Astrocyte (in vitro differentiated cells and primary cell): Measurements from ENCODE around the gene ZNF622. TPM values are rescaled to one million over a fixed set of nuclear protein-coding genes. Genes with fewer than 3 reads are reported as not detected.

Source experiments
- DNase-seq: peaks from one replicate; pipeline ENCODE4 v3.0.0-alpha.2; 2010; ENCODE audit warnings: low read depth
- FAIRE-seq: peaks from 2 replicates; lab custom pipeline; 2011; peaks lifted over from hg19 to GRCh38; lab: Jason Lieb, UNC
- H2AFZ ChIP-seq: 2 replicates; pipeline ENCODE4 v1.6.0; 2012; ENCODE audit warnings: low read depth, low read length, inconsistent platforms
- H3K27ac ChIP-seq: 2 replicates; pipeline ENCODE4 v1.5.1; 2011; ENCODE audit warnings: low read depth, low read length, inconsistent platforms
- H3K27me3 ChIP-seq: 2 replicates; pipeline ENCODE4 v1.6.0; 2011; ENCODE audit warnings: low read length, inconsistent platforms; ENCODE audit not compliant: insufficient read depth
- H3K36me3 ChIP-seq: 2 replicates; pipeline ENCODE4 v1.5.1; 2011; ENCODE audit warnings: low read length, inconsistent platforms; ENCODE audit not compliant: insufficient read depth
- H3K4me1 ChIP-seq: 2 replicates; pipeline ENCODE4 v1.5.1; 2011; ENCODE audit warnings: low read length, inconsistent platforms; ENCODE audit not compliant: insufficient read depth
- H3K4me2 ChIP-seq: 2 replicates; pipeline ENCODE4 v1.6.0; 2012; ENCODE audit warnings: low read length, inconsistent platforms
- H3K4me3 ChIP-seq: 2 replicates; pipeline ENCODE4 v1.5.1; 2011; ENCODE audit warnings: low read depth, mild to moderate bottlenecking, low read length, inconsistent platforms; ENCODE audit not compliant: insufficient read depth
- H3K79me2 ChIP-seq: 2 replicates; pipeline ENCODE4 v1.6.0; 2012; ENCODE audit warnings: mild to moderate bottlenecking, low read length, inconsistent platforms; ENCODE audit not compliant: insufficient read depth
- H3K9ac ChIP-seq: 2 replicates; pipeline ENCODE4 v1.6.0; 2012; ENCODE audit warnings: mild to moderate bottlenecking, low read length, inconsistent platforms
- H3K9me3 ChIP-seq: 2 replicates; pipeline ENCODE4 v1.5.1; 2012; ENCODE audit warnings: low read depth, mild to moderate bottlenecking, low read length, inconsistent platforms; ENCODE audit not compliant: insufficient read depth
- H4K20me1 ChIP-seq: 2 replicates; pipeline ENCODE4 v1.6.0; 2012; ENCODE audit warnings: low read length, inconsistent platforms; ENCODE audit not compliant: insufficient read depth
- H3K27ac Mint-ChIP-seq: one replicate; pipeline ENCODE4 v1.8.0; 2021; ENCODE audit warnings: mild to moderate bottlenecking, mixed read lengths; ENCODE audit not compliant: unreplicated experiment
- H3K27me3 Mint-ChIP-seq: one replicate; pipeline ENCODE4 v1.8.0; 2021; ENCODE audit warnings: low read depth, mixed read lengths; ENCODE audit not compliant: unreplicated experiment
- H3K36me3 Mint-ChIP-seq: one replicate; pipeline ENCODE4 v1.8.0; 2021; ENCODE audit warnings: low read depth, mixed read lengths; ENCODE audit not compliant: unreplicated experiment
- H3K4me1 Mint-ChIP-seq: one replicate; pipeline ENCODE4 v1.8.0; 2021; ENCODE audit warnings: low read depth, mixed read lengths; ENCODE audit not compliant: unreplicated experiment
- H3K4me3 Mint-ChIP-seq: one replicate; pipeline ENCODE4 v1.8.0; 2021; ENCODE audit warnings: mild to moderate bottlenecking, moderate library complexity, mixed read lengths; ENCODE audit not compliant: unreplicated experiment
- H3K9me3 Mint-ChIP-seq: one replicate; pipeline ENCODE4 v1.8.0; 2021; ENCODE audit warnings: mild to moderate bottlenecking, mixed read lengths; ENCODE audit not compliant: unreplicated experiment
- EZH2 ChIP-seq: IDR thresholded peaks from 2 replicates; pipeline ENCODE4 v1.6.1; 2012; ENCODE audit warnings: mild to moderate bottlenecking, low read length, inconsistent platforms; ENCODE audit not compliant: insufficient read depth
- total RNA-seq: library from RNA; stranded (reverse); gene quantifications from 2 replicates; pipeline ENCODE4 v1.2.1, GENCODE V29; 2021
- TF ChIP-seq, protein P1 (sequence below): IDR thresholded peaks from 2 replicates; pipeline ENCODE4 v1.5.1; 2011; ENCODE audit warnings: low read depth, mild to moderate bottlenecking, inconsistent platforms, low read length, moderate library complexity; ENCODE audit not compliant: insufficient read depth

The ZNF622 gene
- total RNA-seq, 1 donor from 2014 or later = 56.4 TPM

DNA sequence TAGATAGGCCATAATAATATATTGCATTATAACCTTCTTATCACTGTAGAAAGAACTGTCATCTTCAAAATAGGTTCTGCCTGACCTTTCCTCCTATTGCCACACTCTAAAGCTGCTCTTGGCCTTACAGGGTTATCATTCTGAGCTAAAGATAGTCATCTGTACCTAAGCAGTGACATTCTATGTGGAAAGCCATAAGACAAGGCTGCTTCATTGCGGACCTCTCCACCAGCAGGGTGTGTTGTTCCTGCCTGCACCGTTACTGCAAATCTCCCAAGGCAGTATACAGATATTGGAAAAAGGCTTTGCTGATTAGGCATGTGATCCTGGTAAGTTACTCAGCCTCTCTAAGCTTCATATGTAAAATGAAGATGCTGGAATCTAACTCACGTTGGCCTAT, 8.1 kb downstream of the ZNF622 start:
- H4K20me1 ChIP-seq = peaks cover 60% of the 10 kb centered on the region
- peak overlapping the region; percentile 7 for H3K9ac ChIP-seq
- no peaks in the 10 kb centered on the region for H3K27me3 Mint-ChIP-seq
- peaks cover 63% of the 10 kb centered on the region for H3K79me2 ChIP-seq
- H3K4me1 ChIP-seq = peaks cover 43% of the 10 kb centered on the region
- H3K27ac Mint-ChIP-seq = no peak overlapping the region
- H3K4me3 Mint-ChIP-seq = no peak overlapping the region
- no peak overlapping the region for H2AFZ ChIP-seq
- peak overlapping the region; percentile 30 for H3K4me2 ChIP-seq
- peaks cover 9% of the 10 kb centered on the region for H3K36me3 Mint-ChIP-seq
- TF ChIP-seq, protein P1, sequence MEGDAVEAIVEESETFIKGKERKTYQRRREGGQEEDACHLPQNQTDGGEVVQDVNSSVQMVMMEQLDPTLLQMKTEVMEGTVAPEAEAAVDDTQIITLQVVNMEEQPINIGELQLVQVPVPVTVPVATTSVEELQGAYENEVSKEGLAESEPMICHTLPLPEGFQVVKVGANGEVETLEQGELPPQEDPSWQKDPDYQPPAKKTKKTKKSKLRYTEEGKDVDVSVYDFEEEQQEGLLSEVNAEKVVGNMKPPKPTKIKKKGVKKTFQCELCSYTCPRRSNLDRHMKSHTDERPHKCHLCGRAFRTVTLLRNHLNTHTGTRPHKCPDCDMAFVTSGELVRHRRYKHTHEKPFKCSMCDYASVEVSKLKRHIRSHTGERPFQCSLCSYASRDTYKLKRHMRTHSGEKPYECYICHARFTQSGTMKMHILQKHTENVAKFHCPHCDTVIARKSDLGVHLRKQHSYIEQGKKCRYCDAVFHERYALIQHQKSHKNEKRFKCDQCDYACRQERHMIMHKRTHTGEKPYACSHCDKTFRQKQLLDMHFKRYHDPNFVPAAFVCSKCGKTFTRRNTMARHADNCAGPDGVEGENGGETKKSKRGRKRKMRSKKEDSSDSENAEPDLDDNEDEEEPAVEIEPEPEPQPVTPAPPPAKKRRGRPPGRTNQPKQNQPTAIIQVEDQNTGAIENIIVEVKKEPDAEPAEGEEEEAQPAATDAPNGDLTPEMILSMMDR = no peak
- TF ChIP-seq EZH2 = no peak
- peaks cover 51% of the 10 kb centered on the region for H3K36me3 ChIP-seq
- peaks cover 53% of the 10 kb centered on the region for H3K4me1 Mint-ChIP-seq
- H3K27ac ChIP-seq = peak overlapping the region; percentile 36
- no peak overlapping the region for H3K4me3 ChIP-seq
- no peaks in the 10 kb centered on the region for H3K9me3 Mint-ChIP-seq
- H3K27me3 ChIP-seq = no peaks in the 10 kb centered on the region
- no peak for FAIRE-seq
- no peaks in the 10 kb centered on the region for H3K9me3 ChIP-seq
- no peak for DNase-seq

DNA sequence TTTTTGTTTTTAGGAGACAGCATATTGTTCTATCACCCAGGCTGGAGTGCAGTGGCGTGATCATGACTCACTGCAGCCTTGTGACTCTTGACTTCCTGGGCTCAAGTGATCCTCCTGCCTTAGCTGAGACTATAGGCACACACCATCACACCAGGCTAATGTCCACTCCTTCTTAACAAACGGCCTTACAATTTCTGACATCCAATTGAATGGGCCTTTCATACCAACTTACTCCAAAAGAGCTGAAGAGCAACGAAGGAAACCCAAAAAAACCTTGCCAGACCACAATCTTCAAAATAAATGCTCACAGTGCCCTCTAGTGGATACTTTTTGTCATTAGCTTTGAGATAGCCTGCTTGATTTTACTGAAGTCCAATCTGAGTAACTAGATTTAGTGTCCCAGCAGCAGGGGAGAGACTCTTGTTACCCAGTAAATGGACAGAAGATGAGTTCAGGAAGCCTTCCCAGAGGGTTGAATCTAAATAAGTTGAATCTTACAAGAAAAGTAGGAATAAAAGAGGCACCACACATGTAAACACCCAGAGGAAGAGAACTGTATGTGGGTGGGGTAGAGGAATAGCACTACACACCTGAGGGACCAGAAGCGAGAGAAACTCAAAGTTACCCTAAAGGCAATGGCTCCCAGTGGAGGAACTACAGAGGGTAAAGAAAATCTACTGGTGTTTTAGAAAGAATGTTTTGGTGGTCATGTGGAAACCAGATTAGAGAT, 9.3 kb downstream of the ZNF622 start:
- Histone ChIP-seq H3K79me2 (peaks cover 58% of the 10 kb centered on the region), H3K4me2 (peak overlapping the region; percentile 62), H4K20me1 (peaks cover 48% of the 10 kb centered on the region), H2AFZ (peak overlapping the region; percentile 36), H3K27ac (peak overlapping the region; percentile 80), H3K4me1 (peaks cover 32% of the 10 kb centered on the region), H3K9ac (peak overlapping the region; percentile 46), H3K36me3 (peaks cover 55% of the 10 kb centered on the region), H3K9me3 (no peaks in the 10 kb centered on the region), H3K27me3 (no peaks in the 10 kb centered on the region), H3K4me3 (no peak overlapping the region)
- no peaks in the 10 kb centered on the region for H3K9me3 Mint-ChIP-seq
- peaks cover 11% of the 10 kb centered on the region for H3K36me3 Mint-ChIP-seq
- DNase-seq (peak; percentile 72), FAIRE-seq (peak; percentile 52)
- H3K4me3 Mint-ChIP-seq = peak overlapping the region; percentile 17
- H3K4me1 Mint-ChIP-seq = peaks cover 43% of the 10 kb centered on the region
- peak overlapping the region; percentile 12 for H3K27ac Mint-ChIP-seq
- no peaks in the 10 kb centered on the region for H3K27me3 Mint-ChIP-seq
- TF ChIP-seq, protein P1 = peak; percentile 85
- no peak for TF ChIP-seq EZH2

DNA sequence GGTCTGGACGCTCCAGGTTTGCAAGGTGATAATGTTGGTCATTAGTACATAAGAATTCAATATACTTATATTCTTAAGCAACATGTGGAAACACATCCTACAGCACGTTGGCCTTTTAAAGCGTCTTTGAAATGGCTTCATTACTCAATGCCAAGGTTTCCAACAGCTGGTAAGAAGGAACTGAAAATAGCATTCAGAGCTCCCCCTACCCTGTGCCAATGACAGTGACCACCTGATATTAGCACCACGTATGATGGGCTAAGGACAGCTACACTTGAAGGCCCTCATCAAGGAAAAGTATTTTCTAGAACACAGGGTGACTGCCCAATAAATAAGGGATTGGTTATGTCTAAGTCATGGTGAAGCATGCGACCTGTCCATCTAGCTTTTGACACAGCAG, 9.9 kb downstream of the ZNF622 start:
- FAIRE-seq (no peak), DNase-seq (no peak)
- TF ChIP-seq, protein P1 = no peak
- TF ChIP-seq EZH2 = no peak
- H3K4me2 ChIP-seq = peak overlapping the region; percentile 62
- peaks cover 42% of the 10 kb centered on the region for H4K20me1 ChIP-seq
- no peaks in the 10 kb centered on the region for H3K27me3 ChIP-seq
- H3K9ac ChIP-seq = peak overlapping the region; percentile 46
- no peaks in the 10 kb centered on the region for H3K9me3 ChIP-seq
- peaks cover 27% of the 10 kb centered on the region for H3K4me1 ChIP-seq
- Mint-ChIP-seq H3K27me3 (no peaks in the 10 kb centered on the region), H3K4me3 (peak overlapping the region; percentile 17), H3K9me3 (no peaks in the 10 kb centered on the region), H3K27ac (no peak overlapping the region), H3K4me1 (peaks cover 37% of the 10 kb centered on the region), H3K36me3 (peaks cover 12% of the 10 kb centered on the region)
- H3K27ac ChIP-seq = peak overlapping the region; percentile 80
- H3K79me2 ChIP-seq = peaks cover 52% of the 10 kb centered on the region
- H2AFZ ChIP-seq = no peak overlapping the region
- H3K36me3 ChIP-seq = peaks cover 55% of the 10 kb centered on the region
- H3K4me3 ChIP-seq = no peak overlapping the region
